ENCODE results near the gene GUCY1B1.

DNA sequence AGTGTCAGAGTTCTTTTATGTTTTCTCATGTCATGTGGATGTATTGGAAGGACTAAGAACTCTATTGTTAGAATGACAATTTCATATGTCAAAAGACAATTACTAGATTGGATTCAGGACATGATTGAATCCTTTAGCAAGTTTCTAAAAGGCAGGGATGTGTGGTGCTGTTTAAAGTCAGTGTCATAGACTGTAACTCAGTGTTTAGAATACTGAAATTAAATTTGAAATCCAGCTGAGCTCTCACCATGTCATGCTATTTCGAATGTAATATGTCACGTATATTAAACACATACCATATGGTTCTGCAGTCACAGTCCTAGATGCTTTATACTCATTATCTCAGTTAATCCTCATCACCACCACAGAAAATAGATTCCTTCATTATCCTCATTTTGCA is 7.8 kb downstream of the GUCY1B1 start:
- TF ChIP-seq, protein P1, sequence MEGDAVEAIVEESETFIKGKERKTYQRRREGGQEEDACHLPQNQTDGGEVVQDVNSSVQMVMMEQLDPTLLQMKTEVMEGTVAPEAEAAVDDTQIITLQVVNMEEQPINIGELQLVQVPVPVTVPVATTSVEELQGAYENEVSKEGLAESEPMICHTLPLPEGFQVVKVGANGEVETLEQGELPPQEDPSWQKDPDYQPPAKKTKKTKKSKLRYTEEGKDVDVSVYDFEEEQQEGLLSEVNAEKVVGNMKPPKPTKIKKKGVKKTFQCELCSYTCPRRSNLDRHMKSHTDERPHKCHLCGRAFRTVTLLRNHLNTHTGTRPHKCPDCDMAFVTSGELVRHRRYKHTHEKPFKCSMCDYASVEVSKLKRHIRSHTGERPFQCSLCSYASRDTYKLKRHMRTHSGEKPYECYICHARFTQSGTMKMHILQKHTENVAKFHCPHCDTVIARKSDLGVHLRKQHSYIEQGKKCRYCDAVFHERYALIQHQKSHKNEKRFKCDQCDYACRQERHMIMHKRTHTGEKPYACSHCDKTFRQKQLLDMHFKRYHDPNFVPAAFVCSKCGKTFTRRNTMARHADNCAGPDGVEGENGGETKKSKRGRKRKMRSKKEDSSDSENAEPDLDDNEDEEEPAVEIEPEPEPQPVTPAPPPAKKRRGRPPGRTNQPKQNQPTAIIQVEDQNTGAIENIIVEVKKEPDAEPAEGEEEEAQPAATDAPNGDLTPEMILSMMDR (IDR thresholded peaks at IDR 0.05), result no peak
- no peak for TF ChIP-seq POLR2A (IDR thresholded peaks at IDR 0.05)

Data from testis (tissue), 2 donors.